Spleen (tissue), 7 donors: Measurements from ENCODE around the gene SLC30A7.

ENCODE experiments used
- CTCF ChIP-seq, 11 experiments: fragments of 200-600 bp in 7 of 11; fragments of 450-650 bp in 4 of 11; sonication (generic) in 4 of 11; IDR thresholded peaks in 8 of 11; conservative IDR thresholded peaks in 3 of 11; 1 replicate in 7 of 11; 2 replicates in 4 of 11; pipeline versions ENCODE4 v1.4.0 to v1.8.0; 2016 to 2021; ENCODE audit warnings: antibody characterized with exemption in 11 of 11, inconsistent platforms in 4 of 11, mild to moderate bottlenecking in 1 of 11
- POLR2A ChIP-seq, 3 donors: fragments of 450-650 bp; IDR thresholded peaks; one replicate each; pipeline ENCODE4 v1.5.1; 2017; ENCODE audit warnings: antibody characterized with exemption in 3 of 3, mild to moderate bottlenecking in 1 of 3
- POLR2AphosphoS5 ChIP-seq, 3 donors: sonication (generic); formaldehyde crosslinking; IDR thresholded peaks; one replicate each; pipeline ENCODE4 v1.5.1; 2017; ENCODE audit warnings: antibody characterized with exemption in 3 of 3
- donor health status: DM: no; HTN: no; CAD: no; lungs with moderate emphysema.
- donor health status: DM: no; HTN: no; CAD: no.
- donor health status: DM: no; HTN: no; CAD: no.

- no peak for TF ChIP-seq CTCF (IDR thresholded peaks at IDR 0.05 in 8 of 11, conservative IDR thresholded peaks at IDR 0.05 in 3 of 11)
- no peak for TF ChIP-seq POLR2A (IDR thresholded peaks at IDR 0.05)
- TF ChIP-seq POLR2AphosphoS5 (IDR thresholded peaks at IDR 0.05): no peak
These were observed 8.6 kb downstream of the SLC30A7 start for GRCh38 chr1:100904528-100904927.
